HepG2 (cell line): Measurements from ENCODE around the gene PNPLA2. TPM values are rescaled to one million over a fixed set of nuclear protein-coding genes. Genes with fewer than 3 reads are reported as not detected.

ENCODE experiments used
- AGO1 ChIP-seq: fragments of 200-400 bp; formaldehyde crosslinking; IDR thresholded peaks from 2 replicates; pipeline ENCODE4 v1.6.1; 2017; ENCODE audit warnings: mild to moderate bottlenecking, low read depth, low read length, moderate library complexity; ENCODE audit not compliant: poor library complexity, severe bottlenecking
- ASH2L ChIP-seq: fragments of 300-600, 200-600 bp; sonication (generic); IDR thresholded peaks from 2 replicates; pipeline ENCODE4 v1.7.0; 2017; ENCODE audit warnings: low read depth, mild to moderate bottlenecking, moderate library complexity, mixed read lengths, low read length; ENCODE audit not compliant: insufficient read length
- CSRNP2 ChIP-seq: sonication (generic); formaldehyde crosslinking; conservative IDR thresholded peaks from 2 replicates; pipeline ENCODE4 v1.8.0; 2022; ENCODE audit warnings: low read depth, missing genetic modification reagents
- GZF1 ChIP-seq: sonication (generic); formaldehyde crosslinking; IDR thresholded peaks from 2 replicates; pipeline ENCODE4 v1.5.1; 2020; ENCODE audit warnings: mild to moderate bottlenecking, missing genetic modification reagents
- HES4 ChIP-seq: sonication (generic); formaldehyde crosslinking; IDR thresholded peaks from 2 replicates; pipeline ENCODE4 v1.9.0; 2021; ENCODE audit warnings: mild to moderate bottlenecking, missing genetic modification reagents, borderline replicate concordance
- KDM3A ChIP-seq: IDR thresholded peaks from 2 replicates; pipeline ENCODE4 v1.6.1; 2018; ENCODE audit warnings: low read depth, missing compliant biosample characterization
- MAFG ChIP-seq: sonication (generic); formaldehyde crosslinking; IDR thresholded peaks from 2 replicates; pipeline ENCODE4 v1.5.1; 2020; ENCODE audit warnings: mild to moderate bottlenecking, missing genetic modification reagents
- MZF1 ChIP-seq: sonication (generic); formaldehyde crosslinking; IDR thresholded peaks from 2 replicates; pipeline ENCODE4 v1.8.1; 2023; ENCODE audit warnings: mild to moderate bottlenecking, missing genetic modification reagents, borderline replicate concordance
- ONECUT2 ChIP-seq: sonication (generic); formaldehyde crosslinking; IDR thresholded peaks from 2 replicates; pipeline ENCODE4 v1.4.0; 2020; ENCODE audit warnings: missing genetic modification reagents
- SRSF4 ChIP-seq: fragments of 200-400 bp; formaldehyde crosslinking; IDR thresholded peaks from one replicate; pipeline ENCODE4 v1.6.1; 2018; ENCODE audit warnings: mild to moderate bottlenecking, low read depth, low read length, moderate library complexity; ENCODE audit not compliant: poor library complexity, severe bottlenecking
- TARDBP ChIP-seq: sonication (generic); formaldehyde crosslinking; IDR thresholded peaks from 2 replicates; pipeline ENCODE4 v1.8.0; 2022; ENCODE audit warnings: mild to moderate bottlenecking, missing genetic modification reagents
- ZFX ChIP-seq: sonication (generic); formaldehyde crosslinking; IDR thresholded peaks from 2 replicates; pipeline ENCODE4 v1.4.0; 2020; ENCODE audit warnings: mild to moderate bottlenecking, low read depth, missing genetic modification reagents, moderate library complexity
- ZNF180 ChIP-seq: sonication (generic); formaldehyde crosslinking; IDR thresholded peaks from 2 replicates; pipeline ENCODE4 v1.4.0; 2020; ENCODE audit warnings: low read depth, missing genetic modification reagents, borderline replicate concordance
- ZNF264 ChIP-seq: sonication (generic); formaldehyde crosslinking; IDR thresholded peaks from 2 replicates; pipeline ENCODE4 v1.4.0; 2020; ENCODE audit warnings: missing genetic modification reagents
- ZNF567 ChIP-seq: sonication (generic); formaldehyde crosslinking; IDR thresholded peaks from 2 replicates; pipeline ENCODE4 v1.8.1; 2023; ENCODE audit warnings: mild to moderate bottlenecking, missing genetic modification reagents, borderline replicate concordance
- ZNF672 ChIP-seq: sonication (generic); formaldehyde crosslinking; IDR thresholded peaks from 2 replicates; pipeline ENCODE4 v1.8.1; 2022; ENCODE audit warnings: missing genetic modification reagents
- ZSCAN30 ChIP-seq: sonication (generic); formaldehyde crosslinking; IDR thresholded peaks from 2 replicates; pipeline ENCODE4 v1.5.0; 2020; ENCODE audit warnings: mild to moderate bottlenecking, missing genetic modification reagents
- ZSCAN31 ChIP-seq: sonication (generic); formaldehyde crosslinking; IDR thresholded peaks from 2 replicates; pipeline ENCODE4 v1.5.0; 2020; ENCODE audit warnings: low read depth, mild to moderate bottlenecking, missing genetic modification reagents
- polyA plus RNA-seq, 8 experiments: library from polyadenylated mRNA; depleted of rRNA in 3 of 8; stranded (reverse) in 7 of 8; unstranded in 1 of 8; fragments of >200 nt; fragmentation: Illumina TruSeq in 4 of 8; extraction: Trizol in 4 of 8; gene quantifications; 2 replicates each; pipeline versions ENCODE4 v1.2.1 to v1.2.3, GENCODE V29; 2011 to 2016; ENCODE audit warnings: low read depth in 4 of 8, missing spikeins in 1 of 8, mixed read lengths in 1 of 8; ENCODE audit not compliant: insufficient read depth in 1 of 8
- total RNA-seq, 5 experiments: library from RNA; depleted of rRNA; stranded (reverse); fragments of >200 nt; fragmentation: Illumina TruSeq; extraction: Trizol; gene quantifications; 2 replicates each; pipeline ENCODE4 v1.2.3, GENCODE V29; 2016; ENCODE audit warnings: low read depth in 1 of 5
- TF ChIP-seq, protein P1 (sequence below): sonication (generic); formaldehyde crosslinking; IDR thresholded peaks from 2 replicates; pipeline ENCODE4 v1.4.0; 2020; ENCODE audit warnings: missing genetic modification reagents, borderline replicate concordance

Gene PNPLA2
- total and polyA plus RNA-seq, 2 of the 13 experiments (the other 11 are each of a cell fraction or from before 2014, with no cell fraction given): 10.5 to 43.2 TPM

DNA sequence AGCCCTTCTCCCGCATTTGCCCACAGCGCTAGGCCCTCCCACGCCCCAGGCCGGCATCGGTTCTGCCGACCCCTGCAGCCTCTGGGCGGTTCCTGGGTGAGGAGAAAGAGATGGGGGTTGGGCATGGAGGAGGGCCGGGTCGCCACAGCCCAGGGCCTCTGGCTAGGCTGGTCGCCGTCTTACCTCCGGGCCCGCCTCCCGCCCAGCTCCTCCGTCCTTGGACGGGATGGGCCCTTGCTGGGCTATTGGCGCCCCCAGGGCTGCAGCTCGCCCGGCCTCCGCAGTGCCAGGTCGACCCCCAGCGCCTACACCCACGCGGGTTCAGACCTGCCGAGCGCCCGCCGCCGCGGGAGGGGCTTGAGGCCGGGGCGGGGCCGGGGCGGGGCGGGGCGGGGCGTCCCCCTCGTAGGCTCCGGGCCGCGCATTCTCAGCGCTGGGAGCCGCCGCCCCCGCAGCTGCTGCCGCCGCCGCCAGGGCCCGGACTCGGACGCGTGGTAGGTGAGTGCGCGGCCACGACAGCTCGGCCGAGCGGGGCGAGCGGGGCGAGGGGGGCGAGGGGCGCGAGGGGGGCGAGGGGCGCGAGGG is 13.9 kb downstream of the PNPLA2 start, which contains the start of gene CD151 (continued):
- TF ChIP-seq HES4 (CRISPR knock-in tag): peak; percentile 23; the same call in 1 of the 2 replicates
- TF ChIP-seq, protein P1, sequence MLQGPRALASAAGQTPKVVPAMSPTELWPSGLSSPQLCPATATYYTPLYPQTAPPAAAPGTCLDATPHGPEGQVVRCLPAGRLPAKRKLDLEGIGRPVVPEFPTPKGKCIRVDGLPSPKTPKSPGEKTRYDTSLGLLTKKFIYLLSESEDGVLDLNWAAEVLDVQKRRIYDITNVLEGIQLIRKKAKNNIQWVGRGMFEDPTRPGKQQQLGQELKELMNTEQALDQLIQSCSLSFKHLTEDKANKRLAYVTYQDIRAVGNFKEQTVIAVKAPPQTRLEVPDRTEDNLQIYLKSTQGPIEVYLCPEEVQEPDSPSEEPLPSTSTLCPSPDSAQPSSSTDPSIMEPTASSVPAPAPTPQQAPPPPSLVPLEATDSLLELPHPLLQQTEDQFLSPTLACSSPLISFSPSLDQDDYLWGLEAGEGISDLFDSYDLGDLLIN (CRISPR knock-in tag): no peak
- TF ChIP-seq ZNF672 (CRISPR knock-in tag): no peak
- TF ChIP-seq KDM3A (CRISPR knock-in tag): no peak
- peak; percentile 78 for TF ChIP-seq ZFX (CRISPR knock-in tag)
- TF ChIP-seq SRSF4: no peak
- no peak for TF ChIP-seq CSRNP2 (CRISPR knock-in tag)
- no peak for TF ChIP-seq ZNF567 (CRISPR knock-in tag)
- TF ChIP-seq AGO1: peak; percentile 68
- TF ChIP-seq ZSCAN31: no peak
- no peak for TF ChIP-seq MAFG (CRISPR knock-in tag)
- TF ChIP-seq TARDBP (CRISPR knock-in tag): peak; percentile 50; the same call in 1 of the 2 replicates
- TF ChIP-seq ONECUT2: no peak
- TF ChIP-seq ASH2L: no peak
- TF ChIP-seq ZNF180 (CRISPR knock-in tag): no peak
- TF ChIP-seq ZSCAN30 (CRISPR knock-in tag): no peak
- TF ChIP-seq ZNF264 (CRISPR knock-in tag): no peak
- TF ChIP-seq GZF1 (CRISPR knock-in tag): no peak
- no peak for TF ChIP-seq MZF1 (CRISPR knock-in tag)
